ENCODE results near the gene GMPPB. TPM values are rescaled to one million over a fixed set of nuclear protein-coding genes. Genes with fewer than 3 reads are reported as not detected.
"Not testable (repeated sequence)": the region's sequence is repeated elsewhere in the genome, so short reads cannot be mapped to it uniquely, and the experiment has no call there.

The GMPPB gene
- total and polyA plus RNA-seq, 2 donors from 2014 or later, result 25.0 to 37.4 TPM

- Histone ChIP-seq H3K4me3 (ENCODE audit: low read length in 3 of 3) (no peak overlapping the region), H3K36me3 (ENCODE audit: control insufficient read depth in 2 of 3, insufficient read depth in 3 of 3, low read length in 3 of 3) (peaks cover 0 to 20% (median 18%) of the 10 kb centered on the region in 3 donors), H3K9me3 (ENCODE audit: control insufficient read depth in 2 of 3, insufficient read depth in 1 of 3, low read length in 3 of 3) (no peaks in the 10 kb centered on the region), H3K4me1 (ENCODE audit: control insufficient read depth in 2 of 3, insufficient read depth in 2 of 3, low read depth in 1 of 3, low read length in 3 of 3) (no peaks in the 10 kb centered on the region), H3K27me3 (ENCODE audit: control insufficient read depth, insufficient read depth, low read length) (no peaks in the 10 kb centered on the region), H3K27ac (ENCODE audit: low read depth in 2 of 2, low read length in 2 of 2) (no peak overlapping the region), H3K9ac (ENCODE audit: low read length in 3 of 3) (no peak overlapping the region)
- DNase-seq (no peak), FAIRE-seq (no peak)
- no peak for TF ChIP-seq CTCF (IDR thresholded peaks at IDR 0.05; ENCODE audit: borderline replicate concordance, extremely low read depth, insufficient read depth)
- intact Hi-C loops (cut with DNase I), result no loop called here
Measured at GRCh38 chr3:49700453-49701128, 23.2 kb downstream of the GMPPB start.

GRCh38 chr3:49700014-49700413, 23.7 kb downstream of the GMPPB start:
- no peak for TF ChIP-seq CTCF (IDR thresholded peaks at IDR 0.05; ENCODE audit: borderline replicate concordance, extremely low read depth, insufficient read depth)
- peaks cover 0 to 20% (median 17%) of the 10 kb centered on the region in 3 donors for H3K36me3 ChIP-seq (ENCODE audit: control insufficient read depth in 2 of 3, insufficient read depth in 3 of 3, low read length in 3 of 3)

GRCh38 chr3:49699281-49699979, 24.3 kb downstream of the GMPPB start:
- FAIRE-seq, result no peak
- Histone ChIP-seq H3K36me3 (ENCODE audit: control insufficient read depth in 2 of 3, insufficient read depth in 3 of 3, low read length in 3 of 3) (peaks cover 0 to 20% (median 17%) of the 10 kb centered on the region in 3 donors), H3K4me1 (ENCODE audit: control insufficient read depth in 2 of 3, insufficient read depth in 2 of 3, low read depth in 1 of 3, low read length in 3 of 3) (no peaks in the 10 kb centered on the region), H3K27ac (ENCODE audit: low read depth in 2 of 2, low read length in 2 of 2) (no peak overlapping the region), H3K9me3 (ENCODE audit: control insufficient read depth in 2 of 3, insufficient read depth in 1 of 3, low read length in 3 of 3) (no peaks in the 10 kb centered on the region), H3K27me3 (ENCODE audit: control insufficient read depth, insufficient read depth, low read length) (no peaks in the 10 kb centered on the region), H3K9ac (ENCODE audit: low read length in 3 of 3) (no peak overlapping the region), H3K4me3 (ENCODE audit: low read length in 3 of 3) (no peak overlapping the region)
- TF ChIP-seq CTCF (IDR thresholded peaks at IDR 0.05; ENCODE audit: borderline replicate concordance, extremely low read depth, insufficient read depth), result no peak
- intact Hi-C loops (cut with DNase I), result no loop called here
- DNase-seq, result peak in 1 of 5 donors; percentile 64

More at GRCh38 chr3:49700014-49700413, 23.7 kb downstream of the GMPPB start:
- Histone ChIP-seq H3K9ac (ENCODE audit: low read length in 3 of 3) (no peak overlapping the region), H3K27me3 (ENCODE audit: control insufficient read depth, insufficient read depth, low read length) (no peaks in the 10 kb centered on the region), H3K4me3 (ENCODE audit: low read length in 3 of 3) (no peak overlapping the region), H3K4me1 (ENCODE audit: control insufficient read depth in 2 of 3, insufficient read depth in 2 of 3, low read depth in 1 of 3, low read length in 3 of 3) (no peaks in the 10 kb centered on the region), H3K9me3 (ENCODE audit: control insufficient read depth in 2 of 3, insufficient read depth in 1 of 3, low read length in 3 of 3) (no peaks in the 10 kb centered on the region), H3K27ac (ENCODE audit: low read depth in 2 of 2, low read length in 2 of 2) (no peak overlapping the region)
- no peak for FAIRE-seq
- intact Hi-C loops (cut with DNase I), result no loop called here
- no peak for DNase-seq

- H3K9ac ChIP-seq (ENCODE audit: low read length in 3 of 3); intact Hi-C loops (cut with DNase I); FAIRE-seq; H3K27ac ChIP-seq (ENCODE audit: low read depth in 2 of 2, low read length in 2 of 2); DNase-seq; H3K4me3 ChIP-seq (ENCODE audit: low read length in 3 of 3); H3K4me1 ChIP-seq (ENCODE audit: control insufficient read depth in 2 of 3, insufficient read depth in 2 of 3, low read depth in 1 of 3, low read length in 3 of 3); H3K27me3 ChIP-seq (ENCODE audit: control insufficient read depth, insufficient read depth, low read length); H3K36me3 ChIP-seq (ENCODE audit: control insufficient read depth in 2 of 3, insufficient read depth in 3 of 3, low read length in 3 of 3); H3K9me3 ChIP-seq (ENCODE audit: control insufficient read depth in 2 of 3, insufficient read depth in 1 of 3, low read length in 3 of 3): not testable (repeated sequence)
Measured at GRCh38 chr3:49695350-49696015, 28.3 kb downstream of the GMPPB start.

- FAIRE-seq; H3K9me3 ChIP-seq (ENCODE audit: control insufficient read depth in 2 of 3, insufficient read depth in 1 of 3, low read length in 3 of 3); H3K27ac ChIP-seq (ENCODE audit: low read depth in 2 of 2, low read length in 2 of 2); H3K9ac ChIP-seq (ENCODE audit: low read length in 3 of 3); intact Hi-C loops (cut with DNase I); DNase-seq; H3K4me3 ChIP-seq (ENCODE audit: low read length in 3 of 3); H3K27me3 ChIP-seq (ENCODE audit: control insufficient read depth, insufficient read depth, low read length); H3K36me3 ChIP-seq (ENCODE audit: control insufficient read depth in 2 of 3, insufficient read depth in 3 of 3, low read length in 3 of 3): not testable (repeated sequence)
- H3K4me1 ChIP-seq (ENCODE audit: control insufficient read depth in 2 of 3, insufficient read depth in 2 of 3, low read depth in 1 of 3, low read length in 3 of 3), result peaks cover 0 to 16% (median 0%) of the 10 kb centered on the region in 3 donors
Measured at GRCh38 chr3:49694409-49695070, 29.2 kb downstream of the GMPPB start.
